T-helper 9 cell (primary cell): ENCODE measurements around the gene MUC7.
"Not testable (repeated sequence)": the region's sequence is repeated elsewhere in the genome, so short reads cannot be mapped to it uniquely, and the experiment has no call there.

Source experiments
- DNase-seq: peaks from one replicate; pipeline ENCODE4 v3.0.0-alpha.2; 2020
- total RNA-seq, 2 donors: gene quantifications; one replicate each; lab custom pipeline; 2026; lab: John Stamatoyannopoulos, UW

Gene MUC7
- 0 reads per million in 2 donors for total RNA-seq

GRCh38 chr4:70471897-70472296, at the start of gene MUC7:
Gene MUC7, plus strand, starts transcription at chr4:70472197. Its CDS starts 1,825 bp downstream, at chr4:70474022.
- no peak for DNase-seq

DNA sequence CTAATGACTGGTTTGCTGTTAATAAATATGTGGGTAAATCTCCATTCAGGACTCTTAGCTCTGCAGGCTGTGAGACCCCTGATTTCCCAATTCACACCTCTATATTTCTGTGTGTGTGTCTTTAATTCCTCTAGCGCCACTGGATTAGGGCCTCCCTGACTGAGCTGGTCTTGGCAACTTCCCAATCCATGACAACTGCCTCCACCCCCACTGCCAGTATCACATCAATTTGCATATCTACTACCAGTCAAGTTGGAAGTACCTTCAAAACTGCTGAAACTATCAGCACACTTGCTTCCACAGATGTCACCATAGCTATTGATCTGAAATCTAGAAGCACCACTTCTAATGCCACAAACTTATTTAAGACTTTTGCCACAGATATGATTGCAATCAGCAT, 46.7 kb upstream of the MUC7 start:
- no peak for DNase-seq

DNA sequence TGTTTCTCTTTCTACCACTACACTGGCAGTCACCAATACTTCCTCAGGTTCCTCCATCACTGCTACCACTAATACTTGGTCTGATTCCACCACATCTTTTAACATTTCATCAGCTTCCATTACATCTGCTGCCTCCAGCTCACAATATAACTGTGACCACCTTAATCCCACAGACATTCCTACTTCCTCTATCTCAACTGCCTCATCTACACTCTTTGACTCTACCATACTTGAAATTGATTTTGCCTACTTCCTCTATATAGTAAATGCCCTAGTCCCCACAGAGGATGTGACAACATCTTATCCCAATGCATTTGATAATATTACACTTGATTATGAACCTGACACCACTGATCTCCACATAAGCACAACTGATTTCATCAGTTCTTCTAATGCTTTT, 45.2 kb upstream of the MUC7 start:
- no peak for DNase-seq

GRCh38 chr4:70437197-70437596, 34.8 kb upstream of the MUC7 start:
- DNase-seq: no peak

GRCh38 chr4:70442474-70442873, 29.5 kb upstream of the MUC7 start:
- DNase-seq: no peak

DNA sequence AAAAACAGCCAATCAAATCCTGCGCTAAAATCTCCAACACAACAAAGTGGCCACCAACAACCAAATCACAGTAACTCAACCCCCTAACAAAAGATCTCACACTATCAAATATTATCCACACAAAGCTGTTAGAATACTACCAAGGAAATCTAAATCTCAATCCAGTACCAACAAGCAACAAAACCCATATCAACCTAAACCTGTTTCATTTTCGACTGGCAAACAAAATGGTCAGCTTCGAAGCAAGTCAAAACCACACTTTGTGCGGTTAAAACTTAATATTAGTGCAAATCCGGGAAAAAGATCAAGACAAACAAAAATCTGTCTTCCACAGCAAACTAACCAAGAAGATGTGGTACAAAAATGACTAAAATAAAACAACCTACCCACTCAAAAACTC, 28.7 kb upstream of the MUC7 start:
- DNase-seq: no peak

DNA sequence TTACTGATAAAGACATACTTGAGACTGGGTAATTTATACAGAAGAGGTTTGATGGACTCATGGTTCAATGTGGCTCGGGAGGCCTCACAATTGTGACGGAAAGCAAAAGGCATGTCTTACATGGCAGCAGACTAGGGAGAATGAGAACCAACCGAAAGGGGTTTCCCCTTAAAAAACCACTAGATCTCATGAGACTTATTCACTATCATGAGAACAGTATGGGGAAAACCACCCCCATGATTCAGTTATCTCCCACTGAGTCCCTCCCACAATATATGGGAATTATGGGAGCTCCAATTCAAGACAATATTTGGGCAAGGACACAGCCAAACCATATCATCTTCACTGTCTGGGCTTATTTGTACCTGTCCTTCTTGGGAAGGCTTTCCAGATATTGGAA, 22.8 kb upstream of the MUC7 start:
- DNase-seq: no peak

GRCh38 chr4:70452946-70453345, 19.1 kb upstream of the MUC7 start:
- no peak for DNase-seq

GRCh38 chr4:70463335-70463734, 8.7 kb upstream of the MUC7 start:
- DNase-seq: no peak

DNA sequence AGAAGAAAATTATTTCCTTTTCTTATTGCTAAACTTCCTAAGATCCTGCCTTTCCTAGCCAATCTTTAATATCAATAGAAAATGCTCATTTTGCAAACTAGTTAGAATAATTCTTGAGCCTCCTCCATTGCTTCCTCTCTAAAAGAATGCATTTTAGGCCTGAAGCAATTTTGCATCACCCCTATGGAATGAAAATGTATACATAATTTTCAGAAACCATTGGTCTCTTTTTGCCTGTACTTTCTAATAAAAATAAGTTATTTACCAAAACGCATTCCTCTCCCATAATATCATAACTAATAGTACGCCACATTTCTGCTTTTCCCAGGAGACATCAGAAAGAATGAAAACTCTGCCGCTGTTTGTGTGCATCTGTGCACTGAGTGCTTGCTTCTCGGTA, 1.7 kb downstream of the MUC7 start:
- no peak for DNase-seq

DNA sequence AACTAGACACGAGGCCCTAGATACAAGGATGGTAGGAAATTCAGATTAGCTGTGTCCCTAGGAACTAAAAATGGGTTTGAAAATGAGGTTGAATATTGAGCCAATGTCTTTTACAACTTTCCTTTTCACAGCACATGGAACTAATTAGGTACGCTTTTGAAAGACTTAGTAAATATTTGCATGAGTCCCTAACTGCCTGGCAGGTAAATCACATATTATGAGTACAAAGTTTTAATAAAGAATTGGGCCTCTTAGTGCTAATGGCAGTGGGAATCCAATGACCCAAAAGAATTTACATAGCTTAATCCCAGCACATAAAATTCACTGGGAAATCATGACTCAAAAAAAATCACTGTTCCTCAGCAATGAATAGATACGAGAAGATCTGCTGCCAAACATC, 16.8 kb downstream of the MUC7 start:
- no peak for DNase-seq

DNA sequence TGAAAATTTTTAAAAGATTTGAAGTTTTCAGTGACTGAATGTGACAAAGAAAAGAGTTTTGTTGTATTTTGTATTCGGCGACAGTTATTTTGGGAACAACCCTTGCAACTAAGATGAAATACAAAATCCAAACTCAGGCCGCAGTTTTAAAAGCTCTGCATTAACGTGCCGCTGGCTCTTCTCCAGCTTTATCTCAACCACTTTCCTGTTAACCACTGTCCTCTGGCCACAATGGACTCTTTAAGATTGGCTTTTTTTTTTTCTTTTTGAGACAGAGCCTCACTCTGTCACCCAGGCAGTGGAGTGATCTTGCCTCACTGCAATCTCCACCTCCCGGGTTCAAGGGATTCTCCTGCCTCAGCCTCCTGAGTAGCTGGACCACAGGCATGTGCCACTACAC, 24.2 kb downstream of the MUC7 start:
- no peak for DNase-seq

- not testable (repeated sequence) for DNase-seq
These were observed 29.8 kb downstream of the MUC7 start for GRCh38 chr4:70501838-70502237.

- no peak for DNase-seq
These were observed 32.7 kb downstream of the MUC7 start for GRCh38 chr4:70504733-70505132.

GRCh38 chr4:70505151-70505748, 33.3 kb downstream of the MUC7 start:
- DNase-seq: peak; percentile 32

GRCh38 chr4:70508801-70509200, 36.8 kb downstream of the MUC7 start:
- no peak for DNase-seq

GRCh38 chr4:70511365-70511764, 39.4 kb downstream of the MUC7 start:
- no peak for DNase-seq

- DNase-seq: no peak
These were observed 43.6 kb downstream of the MUC7 start for GRCh38 chr4:70515367-70516250.

GRCh38 chr4:70518269-70518668, 46.3 kb downstream of the MUC7 start, which contains the start of gene AMTN:
Gene AMTN, plus strand, starts transcription at chr4:70518569. Its CDS starts 209 bp downstream, at chr4:70518778.
- DNase-seq: no peak

DNA sequence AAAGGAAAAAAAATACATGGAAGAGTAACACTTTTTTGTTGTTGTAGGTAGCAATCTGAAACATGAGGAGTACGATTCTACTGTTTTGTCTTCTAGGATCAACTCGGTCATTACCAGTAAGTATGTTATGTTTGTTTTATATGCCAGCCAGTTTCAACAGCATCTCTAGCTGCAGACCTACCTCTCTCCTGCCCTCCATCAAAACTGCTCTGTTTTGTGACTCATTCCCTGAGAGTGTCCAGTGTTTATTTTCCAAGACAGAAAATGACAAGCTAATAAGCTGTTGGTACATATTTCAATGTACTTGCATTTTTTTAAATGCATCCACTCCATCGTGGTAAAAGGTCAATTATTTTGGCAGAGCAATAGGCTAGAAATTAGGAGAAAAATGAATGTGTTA, 46.7 kb downstream of the MUC7 start:
- no peak for DNase-seq

DNA sequence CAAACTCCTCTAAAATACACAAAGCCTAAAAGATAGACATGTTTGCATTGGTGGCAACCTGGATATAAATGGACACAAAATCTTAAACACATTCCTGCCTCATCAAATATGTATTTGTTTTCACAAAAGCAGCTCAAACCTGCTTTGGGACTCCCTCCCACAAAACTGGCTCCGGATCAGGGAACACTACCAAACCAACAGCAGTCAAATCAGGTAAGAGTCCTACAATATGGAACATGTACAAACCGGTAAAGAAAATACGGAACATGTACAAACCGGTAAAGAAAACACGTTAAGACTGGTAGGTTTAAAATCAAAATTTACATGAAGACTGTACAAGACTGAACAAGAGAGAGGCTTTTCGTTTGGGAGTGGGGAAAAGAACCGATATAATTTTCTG, 50.6 kb downstream of the MUC7 start:
- DNase-seq: no peak

- no peak for DNase-seq
These were observed 59.0 kb downstream of the MUC7 start for GRCh38 chr4:70530997-70531396.

DNA sequence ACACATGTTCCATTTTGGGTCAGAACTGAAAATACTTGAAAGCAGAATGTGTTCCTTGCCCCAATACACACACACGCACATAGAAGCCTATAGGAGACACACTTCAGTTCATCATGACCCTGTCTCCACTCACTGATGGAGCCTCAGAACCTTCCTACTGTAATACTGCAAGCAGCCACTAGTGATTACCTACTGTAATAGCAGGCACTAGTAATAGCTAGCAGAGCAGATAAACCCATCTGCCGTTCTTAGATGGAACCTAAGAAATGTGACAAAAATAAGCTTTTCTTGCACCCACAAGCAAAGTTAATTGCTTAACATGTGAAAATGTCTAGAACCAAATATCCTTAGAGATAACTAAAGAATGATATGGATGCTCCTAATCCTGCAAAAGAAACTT, 60.0 kb downstream of the MUC7 start:
- DNase-seq: no peak
